Thoracic aorta (tissue), 2 donors: Measurements from ENCODE around the gene XIAP. TPM values are rescaled to one million over a fixed set of nuclear protein-coding genes. Genes with fewer than 3 reads are reported as not detected.

Experiments
- ATAC-seq: fragments of 150-250 bp; one replicate; pipeline ENCODE4 v1.8.0; 2017; ENCODE audit warnings: low read depth; ENCODE audit not compliant: insufficient number of reproducible peaks, low FRiP score
- DNase-seq: peaks from one replicate; pipeline ENCODE4 v3.0.0-alpha.2; 2020; ENCODE audit warnings: low spot score
- H3K27ac ChIP-seq, 2 donors: fragments of 200-600 bp; sonication (generic); 1 replicate in 1 of 2; 2 replicates in 1 of 2; pipeline ENCODE4 v1.5.1; 2016; ENCODE audit warnings: mild to moderate bottlenecking in 2 of 2, moderate library complexity in 2 of 2
- H3K27me3 ChIP-seq: fragments of 200-600 bp; sonication (generic); replicated peaks from 2 replicates; pipeline ENCODE4 v1.6.0; 2016; ENCODE audit warnings: mild to moderate bottlenecking; ENCODE audit not compliant: insufficient read depth
- H3K36me3 ChIP-seq: fragments of 200-600 bp; sonication (generic); one replicate; pipeline ENCODE4 v1.5.1; 2016
- H3K4me1 ChIP-seq, 2 donors: fragments of 200-600 bp; sonication (generic); 1 replicate in 1 of 2; 2 replicates in 1 of 2; pipeline versions ENCODE4 v1.5.1 to v1.6.0; 2016; ENCODE audit warnings: low read depth in 2 of 2, mild to moderate bottlenecking in 1 of 2; ENCODE audit not compliant: control insufficient read depth in 1 of 2
- H3K4me3 ChIP-seq: fragments of 200-600 bp; sonication (generic); 2 replicates; pipeline ENCODE4 v1.5.1; 2016; ENCODE audit warnings: mild to moderate bottlenecking
- H3K9me3 ChIP-seq: fragments of 200-600 bp; sonication (generic); 2 replicates; pipeline ENCODE4 v1.5.1; 2016
- total RNA-seq, 2 donors: library from RNA; depleted of rRNA; stranded (reverse); fragments of >200 nt; gene quantifications; one replicate each; pipeline versions ENCODE4 v1.1.0 to v1.2.3, GENCODE V29; 2016
- TF ChIP-seq, protein P1 (sequence below): fragments of 200-600 bp; sonication (generic); IDR thresholded peaks from one replicate; pipeline ENCODE4 v1.5.1; 2019; ENCODE audit warnings: antibody characterized with exemption

XIAP gene
- total RNA-seq, 2 donors from 2014 or later: 18.3 to 78.5 TPM

DNA sequence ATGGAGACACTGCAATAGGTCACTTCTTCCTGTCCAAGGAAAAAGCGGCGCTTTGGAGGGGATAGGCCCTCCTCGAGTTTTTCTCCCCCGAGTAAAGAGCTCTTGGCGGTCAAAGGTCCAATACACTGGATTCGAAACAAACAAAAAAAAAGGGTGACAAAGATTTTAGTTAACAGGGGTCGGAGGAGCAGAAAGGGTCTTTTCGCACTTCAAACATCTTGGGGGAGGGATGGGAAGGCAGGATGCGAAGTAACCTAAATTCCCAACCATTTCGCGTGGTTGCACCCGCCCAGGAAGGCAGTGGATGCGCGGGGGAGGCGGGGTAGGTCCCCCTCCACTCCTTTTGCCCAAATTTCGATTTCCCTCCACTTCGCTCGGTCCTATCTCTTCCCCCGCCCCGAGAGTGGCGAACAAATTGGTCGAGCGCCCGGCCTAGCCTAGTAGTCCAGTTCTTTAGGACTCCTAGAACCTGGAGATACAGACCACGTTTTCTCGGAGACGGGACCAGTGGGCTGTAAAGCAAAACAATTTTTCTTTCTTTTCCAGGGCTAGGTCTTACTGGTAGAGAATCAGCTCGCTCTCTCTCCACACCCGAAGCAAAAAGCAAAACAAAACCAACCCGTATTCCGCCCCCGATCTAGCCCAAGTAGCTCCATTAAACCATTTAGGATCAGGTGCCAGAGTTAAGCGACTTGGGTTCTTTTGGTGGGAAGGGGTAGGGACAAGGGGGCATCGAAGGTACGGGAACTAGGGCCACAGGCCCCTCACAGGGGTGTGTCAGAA, 99.6 kb downstream of the XIAP start:
- TF ChIP-seq, protein P1, sequence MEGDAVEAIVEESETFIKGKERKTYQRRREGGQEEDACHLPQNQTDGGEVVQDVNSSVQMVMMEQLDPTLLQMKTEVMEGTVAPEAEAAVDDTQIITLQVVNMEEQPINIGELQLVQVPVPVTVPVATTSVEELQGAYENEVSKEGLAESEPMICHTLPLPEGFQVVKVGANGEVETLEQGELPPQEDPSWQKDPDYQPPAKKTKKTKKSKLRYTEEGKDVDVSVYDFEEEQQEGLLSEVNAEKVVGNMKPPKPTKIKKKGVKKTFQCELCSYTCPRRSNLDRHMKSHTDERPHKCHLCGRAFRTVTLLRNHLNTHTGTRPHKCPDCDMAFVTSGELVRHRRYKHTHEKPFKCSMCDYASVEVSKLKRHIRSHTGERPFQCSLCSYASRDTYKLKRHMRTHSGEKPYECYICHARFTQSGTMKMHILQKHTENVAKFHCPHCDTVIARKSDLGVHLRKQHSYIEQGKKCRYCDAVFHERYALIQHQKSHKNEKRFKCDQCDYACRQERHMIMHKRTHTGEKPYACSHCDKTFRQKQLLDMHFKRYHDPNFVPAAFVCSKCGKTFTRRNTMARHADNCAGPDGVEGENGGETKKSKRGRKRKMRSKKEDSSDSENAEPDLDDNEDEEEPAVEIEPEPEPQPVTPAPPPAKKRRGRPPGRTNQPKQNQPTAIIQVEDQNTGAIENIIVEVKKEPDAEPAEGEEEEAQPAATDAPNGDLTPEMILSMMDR: no peak
- no peaks in the 10 kb centered on the region for H3K9me3 ChIP-seq
- ATAC-seq (no peak), DNase-seq (no peak)
- peak overlapping the region; percentile 83 for H3K4me3 ChIP-seq
- H3K27ac ChIP-seq: peak overlapping the region; percentile 85 to 93
- peaks cover 0 to 7% of the 10 kb centered on the region in 2 donors for H3K4me1 ChIP-seq
- no peaks in the 10 kb centered on the region for H3K27me3 ChIP-seq
- H3K36me3 ChIP-seq: no peaks in the 10 kb centered on the region

DNA sequence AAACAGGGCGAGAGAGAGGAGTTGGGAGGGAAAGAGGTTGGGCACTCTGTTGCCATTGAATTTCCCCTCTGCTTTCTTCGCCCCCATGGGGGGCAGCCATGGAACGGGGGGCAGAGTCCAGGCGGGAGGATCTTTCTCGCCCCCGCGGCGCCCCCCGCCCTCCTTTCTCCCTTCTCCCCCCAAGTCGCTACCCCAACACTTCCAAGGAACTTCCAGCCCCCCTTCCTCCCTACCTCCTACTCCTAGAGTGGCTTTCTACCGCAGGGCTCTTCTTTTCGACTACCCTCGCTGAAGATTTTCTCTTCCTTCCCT, 101.1 kb downstream of the XIAP start:
- TF ChIP-seq, protein P1: no peak
- Histone ChIP-seq H3K9me3 (no peaks in the 10 kb centered on the region), H3K36me3 (no peaks in the 10 kb centered on the region), H3K27me3 (no peaks in the 10 kb centered on the region), H3K27ac (peak overlapping the region; percentile 97 to 99), H3K4me3 (peak overlapping the region; percentile 90), H3K4me1 (peaks cover 0 to 8% of the 10 kb centered on the region in 2 donors)
- no peak for DNase-seq
- ATAC-seq: no peak

DNA sequence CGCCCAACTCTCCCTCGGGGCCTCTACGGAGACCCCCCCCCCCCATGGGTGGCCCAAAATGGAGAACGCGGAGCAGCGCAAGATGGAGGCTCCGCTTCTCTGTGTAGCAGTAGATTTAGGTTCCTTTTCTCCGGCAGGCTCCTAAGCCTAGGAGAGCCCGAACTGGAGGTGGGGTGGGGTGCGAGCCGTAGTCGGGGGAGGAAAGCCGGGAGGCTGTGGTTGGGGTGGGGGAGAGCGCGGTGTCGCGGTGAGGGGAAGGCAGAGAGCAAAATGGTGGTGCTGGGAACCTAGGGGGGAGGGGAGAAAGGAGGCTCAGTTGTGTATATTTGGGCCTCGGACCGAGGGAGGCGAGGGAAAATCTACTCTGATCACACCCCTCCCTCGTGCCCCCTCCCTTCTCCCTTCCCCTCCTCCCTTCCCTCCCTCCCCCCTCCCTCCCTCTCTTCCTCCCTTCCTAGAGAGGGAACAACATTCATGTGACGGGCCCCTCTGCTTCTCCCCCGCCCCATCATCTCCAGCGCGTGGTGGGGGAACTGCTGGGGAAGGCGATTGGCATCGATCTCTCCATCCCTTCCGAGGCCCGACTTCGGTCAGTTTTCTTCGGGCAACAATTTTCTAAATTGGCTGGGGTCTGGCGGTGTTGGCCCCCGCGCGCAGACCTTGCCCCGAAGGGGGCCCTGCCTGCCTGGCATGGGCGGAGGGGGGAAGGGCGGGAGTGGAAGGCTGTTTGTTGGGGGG, 101.6 kb downstream of the XIAP start, which contains the start of gene STAG2:
STAG2 (plus strand) TSS at position 439 of the 738 bp plus-strand sequence. CDS start 60,922 bp downstream, outside the sequence.
- ATAC-seq (peak; percentile 26), DNase-seq (peak; percentile 49)
- Histone ChIP-seq H3K27me3 (no peaks in the 10 kb centered on the region), H3K27ac (peak within 1 kb of the TSS; percentile 97 to 99), H3K4me3 (peak within 1 kb of the TSS; percentile 90), H3K9me3 (no peaks in the 10 kb centered on the region), H3K36me3 (no peaks in the 10 kb centered on the region), H3K4me1 (peaks cover 0 to 8% of the 10 kb centered on the region in 2 donors)
- TF ChIP-seq, protein P1: no peak

DNA sequence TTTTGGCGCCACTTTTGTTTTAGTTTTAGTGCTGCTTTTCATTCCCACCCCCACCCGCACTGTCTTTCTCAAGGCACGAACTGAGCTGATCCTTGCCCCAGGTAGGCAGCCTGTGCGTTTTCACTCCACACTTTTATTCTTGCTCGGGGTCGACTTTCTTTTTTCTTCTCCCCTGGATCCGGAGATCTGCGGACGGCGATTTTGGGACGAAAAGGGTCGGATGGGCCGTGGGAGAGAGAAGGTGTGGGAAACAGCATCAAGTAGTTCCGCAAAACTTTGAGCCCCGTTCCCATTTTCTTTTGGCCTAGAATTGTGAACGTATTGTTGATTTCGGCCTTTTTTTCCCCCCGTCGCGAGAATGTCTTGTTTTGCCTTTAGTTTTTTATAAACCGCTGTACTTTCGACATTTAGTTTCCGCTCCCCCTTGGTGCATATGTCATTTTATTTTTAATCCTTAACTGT, 102.2 kb downstream of the XIAP start:
- peaks cover 0 to 8% of the 10 kb centered on the region in 2 donors for H3K4me1 ChIP-seq
- H3K4me3 ChIP-seq: peak overlapping the region; percentile 90
- ATAC-seq (no peak), DNase-seq (no peak)
- TF ChIP-seq, protein P1: no peak
- H3K9me3 ChIP-seq: no peaks in the 10 kb centered on the region
- peak overlapping the region; percentile 97 to 99 for H3K27ac ChIP-seq
- no peaks in the 10 kb centered on the region for H3K36me3 ChIP-seq
- no peaks in the 10 kb centered on the region for H3K27me3 ChIP-seq

DNA sequence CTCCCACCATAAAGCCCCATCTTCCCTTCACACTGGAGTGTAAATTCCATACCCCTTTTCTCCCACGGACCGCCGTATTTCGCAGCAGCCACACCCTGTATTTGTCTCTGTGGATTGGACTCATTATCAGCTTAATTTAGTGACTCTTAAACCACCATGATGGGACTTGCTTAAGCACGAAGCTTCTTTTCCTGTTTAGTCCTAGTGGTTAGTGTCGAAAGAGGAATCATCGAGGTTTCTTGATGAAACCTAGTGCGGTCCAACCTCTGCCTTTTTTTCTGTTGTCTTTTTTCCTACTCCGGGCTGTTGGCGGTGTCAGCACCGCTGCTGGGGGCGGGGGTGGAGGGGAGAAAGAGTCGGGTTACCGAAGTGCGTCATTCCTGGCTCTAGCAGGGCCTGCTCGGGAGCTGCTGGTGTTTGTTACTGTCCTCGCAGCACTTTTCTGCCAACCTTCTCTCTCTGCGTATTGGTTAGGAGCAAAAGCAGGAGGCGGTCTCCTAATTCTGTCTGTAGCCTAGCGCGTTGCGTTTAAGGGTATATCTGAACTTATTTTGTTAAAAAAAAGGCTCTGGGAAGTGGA, 103.0 kb downstream of the XIAP start:
- H3K9me3 ChIP-seq: no peaks in the 10 kb centered on the region
- peak overlapping the region; percentile 90 for H3K4me3 ChIP-seq
- H3K27ac ChIP-seq: peak overlapping the region; percentile 97 to 99
- no peaks in the 10 kb centered on the region for H3K36me3 ChIP-seq
- TF ChIP-seq, protein P1: no peak
- ATAC-seq (peak; percentile 72), DNase-seq (peak; percentile 64)
- no peaks in the 10 kb centered on the region for H3K27me3 ChIP-seq
- H3K4me1 ChIP-seq: peaks cover 0 to 8% of the 10 kb centered on the region in 2 donors
